HEK293T (cell line): ENCODE measurements around the gene CCDC97.

Source experiments
- ARNT ChIP-seq: fragments of 450-650 bp; IDR thresholded peaks from 2 replicates; pipeline ENCODE4 v1.6.1; 2017; ENCODE audit warnings: mild to moderate bottlenecking
- BHLHE40 ChIP-seq: fragments of 450-650 bp; IDR thresholded peaks from 2 replicates; pipeline ENCODE4 v1.6.1; 2016; ENCODE audit warnings: mild to moderate bottlenecking, moderate library complexity, borderline replicate concordance
- FOXA1 ChIP-seq: fragments of 450-650 bp; IDR thresholded peaks from 2 replicates; pipeline ENCODE4 v1.6.1; 2016; ENCODE audit warnings: mild to moderate bottlenecking
- FOXK2 ChIP-seq: fragments of 450-650 bp; IDR thresholded peaks from 2 replicates; pipeline ENCODE4 v1.6.1; 2016; ENCODE audit warnings: mild to moderate bottlenecking
- FOXM1 ChIP-seq: fragments of 450-650 bp; IDR thresholded peaks from 2 replicates; pipeline ENCODE4 v1.6.1; 2017; ENCODE audit warnings: mild to moderate bottlenecking, borderline replicate concordance
- L3MBTL2 ChIP-seq: fragments of 450-650 bp; conservative IDR thresholded peaks from 2 replicates; pipeline ENCODE4 v1.6.1; 2016; ENCODE audit warnings: mild to moderate bottlenecking
- NFRKB ChIP-seq: fragments of 450-650 bp; IDR thresholded peaks from 2 replicates; pipeline ENCODE4 v1.6.1; 2016; ENCODE audit warnings: mild to moderate bottlenecking, moderate library complexity
- SP1 ChIP-seq: fragments of 450-650 bp; IDR thresholded peaks from 2 replicates; pipeline ENCODE4 v1.6.1; 2017
- ZNF384 ChIP-seq: fragments of 450-650 bp; IDR thresholded peaks from 2 replicates; pipeline ENCODE4 v1.6.1; 2016

- TF ChIP-seq ARNT (no peak), FOXA1 (no peak), SP1 (no peak), L3MBTL2 (no peak), FOXK2 (no peak), FOXM1 (no peak), BHLHE40 (no peak), ZNF384 (no peak), NFRKB (no peak)
Observed at GRCh38 chr19:41295499-41295898, 14.5 kb upstream of the CCDC97 start.
